ENCODE results near the gene ZBTB7A.

The ZBTB7A gene

DNA sequence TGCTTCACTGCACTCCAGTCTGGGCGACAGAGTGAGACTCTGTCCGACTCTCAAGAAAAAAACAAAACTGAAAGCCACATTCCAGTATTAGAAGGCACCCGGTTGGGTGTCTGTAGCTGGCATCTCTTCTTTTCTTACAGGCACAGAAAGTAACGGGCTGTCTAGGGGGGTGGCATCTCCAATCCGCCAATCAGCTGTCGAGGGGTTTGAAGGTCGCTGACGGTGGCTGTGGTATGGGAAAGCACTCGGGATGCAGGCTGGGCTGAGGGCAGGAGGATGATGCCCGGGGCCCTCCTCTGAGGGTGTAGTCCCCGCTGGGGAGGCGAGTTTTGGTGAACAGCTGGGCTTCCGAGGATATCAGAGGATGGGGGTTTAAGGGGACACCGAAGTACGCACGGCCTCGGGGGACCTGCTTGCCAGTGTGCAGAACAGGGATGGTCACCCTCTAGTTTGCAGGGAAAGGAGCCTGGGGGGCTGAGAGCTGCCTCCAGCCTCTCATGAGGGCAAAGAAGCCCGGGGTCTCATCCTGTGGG, 27.0 kb upstream of the ZBTB7A start:
- DNase-seq, result no peak

DNA sequence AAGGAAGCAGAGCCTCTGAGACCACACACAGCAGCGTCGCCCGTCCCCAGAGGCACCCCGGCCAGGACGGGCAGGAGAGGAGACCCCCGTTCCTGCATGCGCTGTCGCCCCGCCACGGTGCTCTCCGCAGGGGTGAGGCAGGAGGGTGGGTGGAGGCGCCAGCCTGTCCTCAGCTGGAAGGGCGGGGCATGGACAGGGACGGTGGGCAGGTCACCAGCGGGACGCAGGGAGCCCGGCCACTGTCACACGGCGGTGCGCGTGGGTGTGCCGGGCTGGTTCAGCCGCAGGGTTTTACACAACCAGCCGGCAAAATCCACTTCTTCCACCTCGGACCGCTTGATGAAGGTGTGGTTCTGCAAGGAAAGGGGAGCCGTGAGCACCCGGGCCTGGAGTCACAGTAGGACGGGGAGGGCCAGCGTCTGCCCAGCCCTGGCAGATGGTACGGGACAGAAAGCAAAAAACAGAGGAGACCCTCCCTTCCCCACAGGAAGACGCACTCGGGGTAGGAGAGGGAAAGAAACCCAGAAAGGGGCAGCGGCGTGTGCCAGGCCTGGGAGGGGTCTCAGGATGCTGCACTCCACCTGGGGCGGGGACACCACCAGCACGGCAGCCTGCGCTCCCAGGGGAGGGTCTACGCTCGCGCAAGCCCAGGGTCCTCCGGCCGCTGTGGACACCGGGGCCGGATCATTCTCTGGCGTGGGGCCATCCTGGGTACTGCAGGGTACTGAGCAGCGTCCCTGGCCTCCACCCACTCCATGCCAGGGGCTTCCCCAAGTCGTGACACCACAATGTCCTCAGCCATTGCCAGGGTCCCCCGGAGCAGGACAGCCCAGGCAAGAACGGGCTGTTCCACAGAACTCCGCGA, 23.9 kb upstream of the ZBTB7A start:
- no peak for DNase-seq

DNA sequence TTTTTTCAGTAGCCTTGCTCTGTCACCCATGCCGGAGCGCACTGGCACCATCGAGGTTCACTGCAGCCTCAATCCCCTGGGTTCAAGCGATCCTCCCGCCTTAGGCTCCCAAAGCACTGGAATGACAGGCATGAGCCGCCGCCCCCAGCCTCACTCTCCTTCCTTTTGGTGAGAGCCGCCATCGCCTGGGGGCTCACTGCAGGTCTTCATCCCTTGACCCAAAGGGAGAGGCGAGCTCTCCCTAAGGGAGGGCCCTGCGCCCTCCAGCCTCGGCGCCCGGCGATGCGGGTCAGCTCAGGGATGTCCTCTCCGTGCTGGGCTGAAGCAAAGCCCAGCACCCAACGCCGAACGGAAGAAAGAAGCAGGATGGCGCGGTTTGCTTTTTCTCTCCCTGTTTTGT, 23.2 kb upstream of the ZBTB7A start:
- DNase-seq, result no peak

DNA sequence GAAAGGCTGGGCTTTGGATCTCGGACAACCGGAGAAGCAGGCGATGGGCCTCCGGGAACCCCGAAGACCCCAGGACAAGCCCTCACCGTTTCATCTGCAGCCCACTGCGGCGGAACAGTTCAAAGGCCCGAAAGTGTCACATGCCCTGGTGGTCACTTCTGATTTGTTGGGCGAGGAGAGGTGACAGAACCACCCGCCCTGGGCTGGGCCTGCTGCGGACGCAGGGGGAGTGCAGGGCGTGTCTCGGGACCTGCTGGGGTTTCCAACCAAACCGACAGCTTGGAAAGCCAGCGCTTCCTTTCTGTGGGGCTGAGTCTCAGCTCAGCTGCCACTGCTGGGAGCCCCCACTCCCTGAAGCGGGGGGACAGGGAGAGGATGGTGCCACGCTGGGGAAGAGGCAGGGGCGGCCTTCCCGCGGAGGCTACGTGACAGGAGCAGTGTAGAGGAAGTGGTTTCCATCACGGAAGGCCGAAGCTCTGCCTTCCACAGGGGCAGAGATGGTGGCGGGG, 22.8 kb upstream of the ZBTB7A start:
- DNase-seq, result peak; percentile 62

DNA sequence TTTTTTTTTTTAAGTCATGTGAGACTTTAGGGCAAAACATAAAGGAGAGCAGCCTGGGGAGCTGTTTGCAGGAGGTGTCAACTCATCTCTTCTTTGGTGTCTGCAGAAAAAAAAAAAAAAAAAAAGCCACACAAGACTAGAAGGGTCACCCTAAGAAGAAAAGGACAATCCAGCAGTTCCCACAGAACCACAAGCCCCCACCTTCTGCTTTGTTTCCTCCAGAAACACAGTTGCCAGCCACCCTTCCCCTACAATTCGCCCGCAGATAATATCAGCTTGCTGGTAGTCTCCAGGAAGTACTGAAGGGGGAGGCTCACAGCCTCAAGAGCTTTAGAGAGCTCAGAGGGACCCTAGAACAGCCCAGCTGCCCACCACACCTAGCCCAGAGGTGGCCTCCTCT, 22.3 kb upstream of the ZBTB7A start:
- DNase-seq, result peak; percentile 76

DNA sequence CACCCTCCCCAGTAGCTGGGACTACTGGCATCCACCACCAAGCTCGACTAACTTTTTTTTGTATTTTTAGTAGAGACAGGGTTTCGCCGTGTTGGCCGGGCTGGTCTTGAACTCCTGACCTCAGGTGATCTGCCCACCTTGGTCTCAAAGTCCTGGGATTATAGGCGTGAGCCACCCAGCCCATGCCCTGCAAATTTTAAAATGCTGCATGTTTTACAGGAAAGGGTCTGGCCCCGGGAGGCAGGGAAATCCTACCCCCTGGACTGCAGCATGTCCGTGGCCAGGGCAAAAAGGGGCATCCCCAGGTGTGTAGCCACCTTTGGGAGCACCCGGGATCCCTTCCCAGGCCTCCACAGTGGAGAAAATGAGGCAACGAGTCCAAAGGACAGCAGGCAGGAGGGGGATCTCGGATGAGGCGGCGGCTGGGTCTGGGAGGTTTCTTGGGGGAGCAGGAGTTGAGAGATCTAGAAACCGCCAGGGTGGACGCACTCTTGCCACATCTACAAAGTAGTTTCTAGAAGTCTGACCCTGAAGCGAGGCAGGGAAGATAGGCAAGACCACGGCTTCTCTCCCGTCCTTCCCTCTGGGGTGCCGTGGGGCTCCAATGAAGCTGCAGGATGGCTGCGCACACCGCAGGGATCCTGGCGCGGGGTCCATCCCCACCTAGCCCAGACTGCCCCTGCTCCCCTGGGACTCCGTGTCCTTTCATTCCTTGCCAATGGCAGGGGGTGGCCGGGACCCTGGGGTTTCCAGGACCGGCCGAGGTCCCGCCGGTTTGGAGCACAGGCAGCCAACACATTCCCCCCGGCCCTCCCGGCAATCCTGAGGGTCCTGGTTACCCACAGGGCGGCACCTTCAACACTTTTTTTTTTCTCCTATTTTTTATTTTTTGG, 21.3 kb upstream of the ZBTB7A start:
- DNase-seq, result no peak

DNA sequence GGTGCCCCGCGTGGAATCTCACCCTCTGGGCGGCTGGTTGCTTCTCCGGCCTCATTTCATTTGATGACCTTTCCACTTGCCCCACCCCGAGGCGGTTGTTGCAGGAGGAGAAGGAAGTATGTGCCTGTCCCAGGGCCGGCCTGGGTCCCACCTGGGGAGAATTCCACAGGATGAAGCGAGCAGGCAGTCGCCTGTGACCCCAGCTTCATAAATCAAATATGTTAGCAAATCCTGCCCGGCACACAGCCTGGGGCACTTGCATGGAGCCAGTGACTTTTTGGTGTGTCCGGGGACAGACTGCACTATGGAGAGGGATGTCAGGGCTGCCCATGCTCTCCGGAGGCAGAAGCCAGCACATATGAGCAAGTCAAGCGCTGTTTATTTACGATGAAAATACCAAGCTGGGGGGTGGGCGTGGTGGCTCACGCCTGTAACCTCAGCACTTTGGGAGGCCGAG, 19.7 kb upstream of the ZBTB7A start:
- DNase-seq, result no peak

DNA sequence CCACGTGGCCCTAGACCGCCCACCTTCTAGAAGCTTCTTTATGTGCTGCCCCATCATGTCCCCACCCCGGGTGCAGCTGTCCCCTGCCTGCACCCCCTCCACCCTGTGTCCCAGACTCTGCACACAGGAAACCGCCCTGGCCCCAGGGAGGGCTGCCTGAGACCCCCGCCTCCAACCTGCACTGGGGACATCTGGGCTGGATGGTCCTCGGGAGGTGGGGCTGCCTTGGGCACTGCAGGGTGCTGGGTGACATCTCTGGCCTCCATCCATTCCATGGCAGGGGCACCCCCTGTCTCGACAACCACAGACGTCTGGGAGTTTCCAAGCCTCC, 17.8 kb upstream of the ZBTB7A start:
- DNase-seq, result no peak

DNA sequence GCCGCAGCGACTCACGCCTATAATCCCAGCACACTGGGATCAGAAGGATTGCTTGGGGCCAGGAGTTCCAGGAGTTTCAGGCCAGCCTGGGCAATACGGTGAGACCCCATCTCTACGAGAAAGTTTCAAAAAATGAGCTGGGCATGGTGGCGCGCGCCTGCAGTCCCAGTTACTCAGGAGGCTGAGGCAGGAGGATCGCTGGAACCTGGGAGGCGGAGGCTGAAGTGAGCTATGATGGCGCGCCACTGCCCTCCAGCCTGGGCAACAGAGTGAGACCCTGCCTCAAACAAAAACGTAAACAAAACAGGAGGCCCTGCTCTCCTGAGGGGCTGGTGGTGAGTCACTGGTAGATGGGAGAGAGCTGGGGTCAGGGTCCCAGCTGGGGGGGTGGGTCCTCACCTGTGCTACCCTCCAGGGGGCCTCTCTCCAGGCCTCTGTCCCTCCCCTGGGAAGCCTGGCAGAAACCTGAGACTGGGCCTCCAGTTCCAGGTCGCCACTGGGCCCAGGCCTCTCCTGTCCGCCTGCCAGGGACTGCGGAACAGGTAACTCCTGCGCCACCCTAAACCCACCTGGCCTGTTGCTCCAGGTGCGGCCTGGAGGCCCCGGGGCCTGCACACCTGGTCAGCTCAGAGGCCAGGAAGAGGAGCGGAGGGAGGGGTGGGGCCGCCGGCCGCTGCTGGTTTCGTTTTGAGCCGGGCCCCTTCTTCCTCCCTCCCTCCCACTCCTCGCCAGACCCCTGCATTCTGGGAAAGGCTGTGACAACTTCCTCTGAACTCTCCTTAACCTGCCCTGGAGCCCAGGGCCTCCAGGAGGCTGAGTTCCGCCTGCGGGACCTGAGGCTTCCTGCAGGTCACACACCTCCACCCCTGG, 17.2 kb upstream of the ZBTB7A start:
- DNase-seq, result peak; percentile 69

DNA sequence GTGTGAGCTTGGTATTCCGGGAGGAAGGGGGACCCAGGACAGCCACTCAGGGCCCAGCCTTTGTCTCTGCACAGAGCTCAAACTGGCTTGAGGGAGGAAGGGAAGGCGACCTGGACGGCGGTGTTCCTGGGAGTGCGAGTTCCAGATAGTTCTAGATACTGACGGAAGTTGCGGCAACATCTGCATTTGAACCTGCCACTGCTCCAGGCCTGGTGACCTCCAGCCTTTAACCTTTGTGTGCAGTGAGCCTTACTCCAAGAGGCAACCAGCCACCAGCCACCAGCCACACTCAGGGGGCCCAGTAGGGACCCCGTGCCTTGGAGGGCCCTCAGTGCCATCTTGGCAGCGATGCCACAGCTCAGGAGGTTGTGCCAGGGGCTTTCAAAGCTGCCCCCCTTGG, 15.5 kb upstream of the ZBTB7A start:
- no peak for DNase-seq

DNA sequence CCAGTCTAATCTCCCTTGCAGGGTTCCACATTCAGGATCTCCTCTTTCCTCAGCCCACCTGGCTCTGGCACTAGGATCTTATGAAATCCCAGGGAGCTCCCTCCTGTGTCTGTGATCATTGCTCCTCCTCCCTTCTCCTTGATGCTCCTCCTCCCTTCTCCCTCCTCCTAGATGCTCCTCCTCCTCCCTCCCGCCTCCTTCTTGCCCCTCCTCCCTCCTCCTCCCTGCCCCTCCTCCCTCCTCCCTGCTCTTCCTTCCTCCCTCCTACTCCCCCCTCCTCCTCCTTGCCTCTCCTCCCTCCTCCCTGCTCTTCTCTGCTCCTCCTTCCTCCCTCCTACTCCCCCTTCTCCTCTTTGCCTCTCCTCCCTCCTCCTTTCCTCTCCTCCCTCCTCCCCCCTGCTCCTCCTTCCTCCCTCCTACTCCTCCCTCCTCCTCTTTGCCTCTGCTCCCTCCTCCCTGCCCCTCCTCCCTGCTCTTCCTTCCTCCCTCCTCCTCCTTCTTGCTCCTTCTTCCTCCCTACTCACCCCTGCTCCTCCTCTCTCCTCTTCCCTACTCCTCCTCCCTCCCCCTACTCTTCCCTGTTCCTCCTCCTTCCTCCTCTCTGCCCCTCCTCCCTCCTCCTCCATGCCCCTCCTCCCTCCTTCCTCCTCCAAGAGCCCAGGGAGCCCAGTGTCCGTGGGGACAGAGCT, 14.9 kb upstream of the ZBTB7A start:
- no peak for DNase-seq

DNA sequence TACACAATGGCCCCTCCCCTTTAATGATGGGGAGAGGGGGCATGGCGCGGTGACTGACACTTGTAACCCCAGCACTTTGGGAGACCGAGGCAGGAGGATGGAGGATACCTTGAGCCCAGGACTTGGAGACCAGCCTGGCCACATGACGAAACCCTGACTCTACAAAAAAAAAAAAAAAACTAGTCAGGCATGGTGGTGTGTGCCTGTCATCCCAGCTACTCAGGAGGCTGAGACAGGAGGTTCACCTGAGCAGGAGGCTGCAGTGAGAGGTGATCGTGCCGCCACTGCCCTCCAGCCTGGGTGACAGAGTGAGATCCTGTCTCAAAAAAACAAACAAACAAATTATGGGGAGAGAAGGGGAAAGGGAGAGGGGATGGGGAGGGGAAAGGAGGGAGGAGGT, 13.8 kb upstream of the ZBTB7A start:
- DNase-seq, result no peak

DNA sequence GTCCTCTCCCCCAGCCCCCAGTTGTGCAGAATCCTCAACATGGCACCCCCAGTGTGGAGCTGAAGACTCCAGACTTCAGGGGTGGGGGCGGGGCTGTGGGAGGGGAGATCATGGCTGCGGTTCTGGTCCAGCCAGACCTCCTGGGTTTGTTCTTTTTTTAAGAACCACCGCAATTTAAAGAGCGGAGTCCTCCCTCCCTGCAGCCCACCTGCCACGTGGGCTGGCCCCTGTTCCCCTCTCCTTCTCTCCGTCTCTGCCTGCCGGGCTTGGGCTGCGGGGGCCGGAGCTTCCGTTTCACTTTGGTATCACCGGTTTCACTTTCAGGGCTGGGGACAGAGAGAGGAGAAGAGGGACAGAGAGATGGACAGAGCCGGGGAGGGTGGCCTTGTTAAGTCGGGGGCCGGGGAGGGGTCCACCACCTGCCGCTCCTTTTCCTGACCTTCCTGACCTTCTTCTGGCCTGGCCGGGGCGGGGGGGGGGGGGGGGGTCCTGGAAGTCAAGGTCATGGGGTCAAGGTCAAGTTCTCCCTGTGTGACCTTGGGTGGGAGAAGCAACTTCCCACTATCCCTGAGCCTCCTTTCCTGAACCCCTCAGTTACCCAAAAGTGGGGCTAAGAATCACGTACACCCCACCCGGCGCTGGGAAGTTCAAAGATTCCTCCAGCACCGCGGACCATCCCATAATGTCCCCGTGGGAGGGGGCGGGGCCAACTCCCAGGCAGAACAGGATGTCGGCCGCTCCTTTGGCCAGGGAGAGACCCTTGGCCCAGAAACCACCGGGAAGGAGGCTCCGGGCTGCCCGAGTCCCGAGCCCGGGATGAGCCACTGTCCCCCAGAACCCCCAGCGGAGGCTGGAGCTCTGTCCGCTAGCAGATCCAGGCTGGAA, 11.3 kb upstream of the ZBTB7A start:
- DNase-seq, result peak; percentile 49

DNA sequence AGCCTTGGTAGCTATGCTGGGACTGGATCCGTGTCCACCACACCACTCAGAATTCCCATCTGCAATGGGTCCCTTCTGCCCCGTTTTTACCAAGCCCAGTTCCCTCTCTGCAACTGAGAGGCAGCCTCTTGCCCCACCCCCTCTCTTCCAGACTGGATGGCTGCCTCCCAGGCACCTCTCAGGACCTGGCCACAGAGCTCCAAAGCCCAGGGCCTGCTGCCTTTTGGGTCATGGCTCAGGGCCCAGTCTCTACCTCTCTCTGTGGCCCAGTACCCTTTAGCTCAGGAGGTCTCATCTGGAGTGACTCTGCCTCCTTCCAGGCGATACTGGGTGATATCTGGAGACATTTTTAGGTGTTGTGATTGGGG, 10.3 kb upstream of the ZBTB7A start:
- DNase-seq, result no peak

DNA sequence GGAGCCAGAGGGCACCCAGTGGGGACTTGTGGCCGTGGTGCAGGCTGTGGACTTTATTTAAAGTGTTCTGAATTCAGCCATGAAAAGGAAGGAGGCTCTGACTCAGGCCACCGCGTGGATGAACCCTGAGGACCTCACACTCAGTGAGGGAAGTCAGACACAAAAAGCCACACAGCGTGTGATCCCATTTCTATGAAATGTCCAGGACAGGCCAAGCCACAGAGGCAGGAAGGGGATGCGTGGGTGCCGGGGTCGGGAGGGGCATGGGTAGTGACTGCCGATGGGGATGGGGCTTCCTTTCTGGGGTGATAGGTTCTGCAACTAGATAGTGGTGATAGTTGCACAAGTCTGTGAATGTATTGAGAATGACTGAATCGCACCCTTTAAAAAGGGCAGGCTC, 8.7 kb upstream of the ZBTB7A start:
- DNase-seq, result no peak

DNA sequence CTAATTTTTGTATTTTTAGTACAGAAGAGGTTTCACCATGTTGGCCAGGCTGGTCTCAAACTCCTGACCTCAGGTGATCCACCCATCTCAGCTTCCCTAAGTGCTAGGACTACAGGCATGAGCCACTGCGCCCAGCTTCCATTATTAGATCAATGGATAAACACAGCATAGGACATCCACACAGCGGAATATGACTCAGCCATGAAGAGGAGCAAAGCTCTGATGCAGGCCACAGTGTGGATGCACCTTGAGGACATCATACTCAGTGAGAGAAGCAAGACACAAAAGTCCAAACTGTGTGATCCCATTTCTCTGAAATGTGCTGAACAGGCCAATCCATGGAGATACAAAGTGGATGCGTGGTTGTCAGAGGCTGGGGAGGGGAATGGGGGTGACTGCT, 4.9 kb upstream of the ZBTB7A start:
- DNase-seq, result no peak

DNA sequence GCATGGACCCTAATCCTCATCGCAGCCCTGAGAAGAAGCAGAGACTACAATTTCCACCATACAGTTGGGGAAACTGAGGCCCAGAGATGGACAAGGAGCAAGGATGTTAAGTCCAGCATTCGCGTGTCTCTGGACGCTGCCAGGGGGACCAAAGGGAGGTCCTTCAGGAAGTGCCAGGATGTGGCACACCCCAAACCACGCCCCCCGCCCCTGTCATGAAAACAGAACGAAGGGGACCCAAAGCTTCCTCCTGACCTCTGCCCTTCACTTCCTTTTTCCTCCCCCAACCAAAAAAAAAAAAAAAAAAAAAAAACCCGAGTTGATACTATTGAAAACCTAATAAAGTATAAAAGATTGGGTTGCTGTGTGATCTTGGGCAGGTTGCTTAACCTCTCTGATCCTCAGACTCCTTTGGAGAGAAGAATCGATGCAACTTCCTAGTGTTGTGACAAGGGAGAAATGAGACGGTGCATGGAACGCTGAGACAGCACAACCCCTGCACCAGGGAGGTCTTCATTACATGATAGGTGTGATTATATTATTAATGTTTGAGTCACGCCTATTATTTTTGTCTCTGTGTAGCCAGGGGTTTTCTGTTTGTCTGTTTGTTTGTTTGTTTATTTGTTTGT, 2.7 kb upstream of the ZBTB7A start:
- DNase-seq, result peak; percentile 71

DNA sequence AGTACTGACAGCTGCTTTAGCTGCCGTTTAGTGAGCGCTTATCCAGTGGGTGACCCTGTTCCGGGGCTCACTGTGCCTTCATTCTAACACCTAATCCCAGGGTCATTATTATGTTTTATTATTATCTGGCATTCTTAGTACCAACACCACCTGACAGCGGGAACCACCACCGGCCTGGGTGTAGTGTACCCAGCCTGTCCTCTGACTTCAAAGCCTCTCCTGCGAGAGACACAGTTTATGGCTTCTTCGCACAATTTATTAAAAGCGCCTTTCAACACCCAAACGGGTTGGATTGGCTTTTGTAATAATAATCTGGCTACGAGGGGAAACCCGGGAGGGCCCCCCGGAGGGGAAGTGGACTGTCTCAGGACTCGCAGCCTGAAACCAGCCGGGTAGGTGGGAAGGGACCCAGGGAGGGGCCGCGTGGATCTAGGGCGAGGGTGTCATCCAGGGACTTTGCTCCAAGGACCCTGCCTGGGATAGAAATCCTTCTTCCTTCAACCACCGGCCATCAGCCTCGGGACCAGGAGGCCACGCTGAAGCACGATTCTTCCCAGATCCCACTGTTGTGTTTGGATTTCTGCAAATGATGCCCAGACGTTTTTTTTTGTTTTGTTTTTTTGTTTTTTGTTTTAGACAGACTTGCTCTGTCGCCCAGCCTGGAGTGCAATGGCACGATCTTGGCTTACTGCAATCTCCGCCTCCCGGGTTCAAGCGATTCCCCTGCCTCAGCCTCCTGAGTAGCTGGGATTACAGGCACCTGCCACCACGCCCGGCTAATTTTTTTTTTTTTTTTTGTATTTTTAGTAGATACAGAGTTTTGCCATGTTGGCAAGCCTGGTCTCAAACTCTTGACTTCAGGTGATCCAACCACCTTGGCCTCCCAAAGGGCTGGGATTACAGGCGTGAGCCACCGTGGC, 1.6 kb upstream of the ZBTB7A start:
- no peak for DNase-seq

DNA sequence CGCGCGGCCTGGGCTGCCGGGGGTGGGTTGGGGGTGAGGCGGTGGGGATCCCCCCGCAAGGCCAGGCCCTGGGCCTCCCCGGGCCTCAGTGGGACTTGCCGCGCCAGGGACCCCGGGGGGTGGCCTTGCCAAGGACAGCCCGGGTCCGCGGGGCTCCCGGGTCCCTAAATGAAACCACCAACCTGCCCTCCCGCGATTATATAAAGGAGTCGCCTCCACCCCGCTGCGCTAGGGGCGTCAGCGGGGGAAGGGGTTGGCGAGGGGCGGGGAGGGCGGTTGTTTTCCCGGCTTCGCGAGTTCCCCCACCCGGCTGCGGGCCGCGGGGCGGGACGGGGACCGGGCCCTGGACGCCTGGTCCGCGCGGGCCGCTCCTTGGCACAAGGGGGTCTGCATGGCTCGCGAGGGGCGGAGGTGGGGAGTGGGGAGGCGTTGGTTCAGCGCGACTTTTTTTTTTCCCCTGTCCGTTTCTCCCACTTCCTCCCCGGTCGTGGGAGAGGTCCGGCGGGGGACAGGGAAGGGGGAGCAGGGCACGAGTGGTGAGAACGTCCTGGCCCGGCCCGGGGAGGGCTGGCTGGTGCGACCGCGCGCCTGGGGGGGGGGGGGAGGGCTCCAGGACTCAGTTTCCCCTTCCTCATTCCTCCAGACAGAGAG, 822 bp upstream of the ZBTB7A start:
- no peak for DNase-seq
